Naive B cell (primary cell): ENCODE data around the gene HELB. TPM values are rescaled to one million over a fixed set of nuclear protein-coding genes. Genes with fewer than 3 reads are reported as not detected.
"Not testable (repeated sequence)": the region's sequence is repeated elsewhere in the genome, so short reads cannot be mapped to it uniquely, and the experiment has no call there.

ENCODE experiments used
- ATAC-seq, 2 donors: fragments of 150-1000 bp; cut with Tn5 transposase; 2 replicates each; pipeline ENCODE4 v1.10.0; 2021; ENCODE audit warnings: low read depth in 2 of 2, mild to moderate bottlenecking in 2 of 2, moderate library complexity in 2 of 2
- DNase-seq: peaks from one replicate; pipeline ENCODE4 v3.0.0; 2022
- H3K27ac Mint-ChIP-seq, 6 donors: one replicate each; pipeline ENCODE4 v1.8.0; 2020 to 2022; ENCODE audit warnings: mild to moderate bottlenecking in 6 of 6, mixed read lengths in 6 of 6, moderate library complexity in 5 of 6, inconsistent platforms in 2 of 6
- H3K27me3 Mint-ChIP-seq, 3 donors: one replicate each; pipeline ENCODE4 v1.8.0; 2021 to 2022; ENCODE audit warnings: mixed read lengths in 3 of 3, mild to moderate bottlenecking in 1 of 3
- H3K36me3 Mint-ChIP-seq, 2 donors: one replicate each; pipeline ENCODE4 v1.8.0; 2020 to 2022; ENCODE audit warnings: mixed read lengths in 2 of 2, inconsistent platforms in 1 of 2, mild to moderate bottlenecking in 1 of 2
- H3K4me1 Mint-ChIP-seq, 3 donors: one replicate each; pipeline ENCODE4 v1.8.0; 2020 to 2022; ENCODE audit warnings: mixed read lengths in 3 of 3, inconsistent platforms in 1 of 3, mild to moderate bottlenecking in 1 of 3, moderate library complexity in 1 of 3
- H3K4me3 Mint-ChIP-seq, 8 donors: one replicate each; pipeline ENCODE4 v1.8.0; 2020 to 2022; ENCODE audit warnings: mild to moderate bottlenecking in 8 of 8, mixed read lengths in 8 of 8, moderate library complexity in 8 of 8, inconsistent platforms in 2 of 8
- H3K9me3 Mint-ChIP-seq, 7 donors: one replicate each; pipeline ENCODE4 v1.8.0; 2020 to 2022; ENCODE audit warnings: mixed read lengths in 7 of 7, mild to moderate bottlenecking in 5 of 7, inconsistent platforms in 2 of 7, moderate library complexity in 1 of 7
- polyA plus RNA-seq, 6 donors: library from polyadenylated mRNA; unstranded; fragments of 300-500 nt; fragmentation: Illumina TruSeq; gene quantifications; one replicate each; pipeline ENCODE4 v1.2.3, GENCODE V29; 2021; ENCODE audit warnings: low read depth in 6 of 6

The HELB gene
- polyA plus RNA-seq, 6 donors from 2014 or later, result 0.06 to 6.4 (median 4.9) TPM

- Mint-ChIP-seq H3K4me1 (peaks cover 0 to 3% (median 0%) of the 10 kb centered on the region in 3 donors), H3K27me3 (peaks cover 4 to 30% (median 23%) of the 10 kb centered on the region in 3 donors), H3K9me3 (peaks cover 4 to 11% (median 6%) of the 10 kb centered on the region in 7 donors), H3K4me3 (no peak overlapping the region), H3K27ac (no peak overlapping the region), H3K36me3 (peaks cover 0 to 4% of the 10 kb centered on the region in 2 donors)
- ATAC-seq (no peak), DNase-seq (no peak)
Measured at GRCh38 chr12:66280561-66280960, 21.7 kb upstream of the HELB start.

GRCh38 chr12:66282244-66282643 is 20.0 kb upstream of the HELB start:
- peaks cover 4 to 11% (median 6%) of the 10 kb centered on the region in 7 donors for H3K9me3 Mint-ChIP-seq
- no peak overlapping the region for H3K27ac Mint-ChIP-seq
- peaks cover 0 to 4% of the 10 kb centered on the region in 2 donors for H3K36me3 Mint-ChIP-seq
- H3K4me3 Mint-ChIP-seq, result no peak overlapping the region
- no peak for ATAC-seq
- peaks cover 4 to 30% (median 23%) of the 10 kb centered on the region in 3 donors for H3K27me3 Mint-ChIP-seq
- no peak for DNase-seq
- H3K4me1 Mint-ChIP-seq, result peaks cover 0 to 3% (median 0%) of the 10 kb centered on the region in 3 donors

- no peak overlapping the region for H3K4me3 Mint-ChIP-seq
- peak overlapping the region in 1 of 6 donors; percentile 75 for H3K27ac Mint-ChIP-seq
- no peak for DNase-seq
- ATAC-seq, result no peak
- H3K27me3 Mint-ChIP-seq, result peaks cover 0 to 19% (median 9%) of the 10 kb centered on the region in 3 donors
- no peaks in the 10 kb centered on the region for H3K4me1 Mint-ChIP-seq
- no peaks in the 10 kb centered on the region for H3K9me3 Mint-ChIP-seq
- H3K36me3 Mint-ChIP-seq, result no peaks in the 10 kb centered on the region
Measured at GRCh38 chr12:66287275-66287674, 15.0 kb upstream of the HELB start.

- peaks cover 0 to 2% (median 0%) of the 10 kb centered on the region in 7 donors for H3K9me3 Mint-ChIP-seq
- no peak for DNase-seq
- H3K4me3 Mint-ChIP-seq, result no peak overlapping the region
- H3K4me1 Mint-ChIP-seq, result no peaks in the 10 kb centered on the region
- no peaks in the 10 kb centered on the region for H3K36me3 Mint-ChIP-seq
- ATAC-seq, result no peak
- H3K27me3 Mint-ChIP-seq, result peaks cover 0 to 13% (median 10%) of the 10 kb centered on the region in 3 donors
- no peak overlapping the region for H3K27ac Mint-ChIP-seq
Measured at GRCh38 chr12:66288121-66288520, 14.2 kb upstream of the HELB start.

GRCh38 chr12:66289485-66289884 is 12.8 kb upstream of the HELB start:
- ATAC-seq, result no peak
- Mint-ChIP-seq H3K27ac (no peak overlapping the region), H3K4me3 (no peak overlapping the region)

GRCh38 chr12:66290716-66291200 is 11.5 kb upstream of the HELB start:
- peaks cover 0 to 10% (median 8%) of the 10 kb centered on the region in 3 donors for H3K27me3 Mint-ChIP-seq
- no peaks in the 10 kb centered on the region for H3K4me1 Mint-ChIP-seq
- DNase-seq (no peak), ATAC-seq (no peak)
- peaks cover 0 to 2% (median 0%) of the 10 kb centered on the region in 7 donors for H3K9me3 Mint-ChIP-seq
- H3K36me3 Mint-ChIP-seq, result no peaks in the 10 kb centered on the region
- H3K4me3 Mint-ChIP-seq, result no peak overlapping the region
- H3K27ac Mint-ChIP-seq, result no peak overlapping the region

More at GRCh38 chr12:66289485-66289884, 12.8 kb upstream of the HELB start:
- Mint-ChIP-seq H3K27me3 (peaks cover 0 to 8% (median 7%) of the 10 kb centered on the region in 3 donors), H3K9me3 (peaks cover 0 to 2% (median 0%) of the 10 kb centered on the region in 7 donors), H3K36me3 (no peaks in the 10 kb centered on the region), H3K4me1 (no peaks in the 10 kb centered on the region)
- DNase-seq, result no peak

GRCh38 chr12:66296176-66296683 is 6.1 kb upstream of the HELB start:
- ATAC-seq (no peak), DNase-seq (no peak)
- peaks cover 0 to 5% (median 0%) of the 10 kb centered on the region in 3 donors for H3K4me1 Mint-ChIP-seq
- H3K27me3 Mint-ChIP-seq, result peaks cover 0 to 15% (median 8%) of the 10 kb centered on the region in 3 donors
- H3K27ac Mint-ChIP-seq, result no peak overlapping the region
- peaks cover 0 to 2% (median 0%) of the 10 kb centered on the region in 7 donors for H3K9me3 Mint-ChIP-seq
- H3K4me3 Mint-ChIP-seq, result no peak overlapping the region
- no peaks in the 10 kb centered on the region for H3K36me3 Mint-ChIP-seq

- DNase-seq (no peak), ATAC-seq (no peak)
- Mint-ChIP-seq H3K27ac (no peak overlapping the region), H3K9me3 (peaks cover 0 to 2% (median 0%) of the 10 kb centered on the region in 7 donors), H3K27me3 (peaks cover 0 to 15% (median 2%) of the 10 kb centered on the region in 3 donors), H3K4me1 (peaks cover 3 to 10% (median 5%) of the 10 kb centered on the region in 3 donors), H3K4me3 (no peak overlapping the region), H3K36me3 (no peaks in the 10 kb centered on the region)
Measured at GRCh38 chr12:66297080-66297479, 5.2 kb upstream of the HELB start.

GRCh38 chr12:66297923-66298322 is 4.4 kb upstream of the HELB start:
- H3K4me1 Mint-ChIP-seq, result peaks cover 11 to 18% (median 13%) of the 10 kb centered on the region in 3 donors
- ATAC-seq, result no peak

GRCh38 chr12:66302827-66303169 is 505 bp downstream of the HELB start:
- Mint-ChIP-seq H3K36me3 (peaks cover 0 to 5% of the 10 kb centered on the region in 2 donors), H3K4me1 (peaks cover 32 to 40% (median 38%) of the 10 kb centered on the region in 3 donors), H3K4me3 (peak overlapping the region; percentile 97 to 100 (median 98)), H3K27ac (peak overlapping the region; percentile 93 to 98 (median 96)), H3K9me3 (no peaks in the 10 kb centered on the region), H3K27me3 (no peaks in the 10 kb centered on the region)
- no peak for DNase-seq
- ATAC-seq, result no peak

More at GRCh38 chr12:66297923-66298322, 4.4 kb upstream of the HELB start:
- Mint-ChIP-seq H3K4me3 (no peak overlapping the region), H3K9me3 (no peaks in the 10 kb centered on the region), H3K27ac (no peak overlapping the region), H3K36me3 (no peaks in the 10 kb centered on the region), H3K27me3 (peaks cover 0 to 11% (median 0%) of the 10 kb centered on the region in 3 donors)
- no peak for DNase-seq

GRCh38 chr12:66303316-66303804 is 1.1 kb downstream of the HELB start:
- H3K9me3 Mint-ChIP-seq, H3K27me3 Mint-ChIP-seq: not testable (repeated sequence)
- Mint-ChIP-seq H3K4me1 (peaks cover 32 to 40% (median 38%) of the 10 kb centered on the region in 3 donors), H3K36me3 (peaks cover 0 to 10% of the 10 kb centered on the region in 2 donors), H3K27ac (peak overlapping the region; percentile 24 to 96 (median 86)), H3K4me3 (peak overlapping the region; percentile 84 to 100 (median 98))
- peak; percentile 12 for DNase-seq
- ATAC-seq, result peak in 1 of 2 donors; percentile 10

- ATAC-seq (no peak), DNase-seq (no peak)
- Mint-ChIP-seq H3K9me3 (no peaks in the 10 kb centered on the region), H3K4me1 (peaks cover 32 to 40% (median 38%) of the 10 kb centered on the region in 3 donors), H3K27ac (peak overlapping the region; percentile 0 to 50 (median 10)), H3K27me3 (no peaks in the 10 kb centered on the region), H3K36me3 (peaks cover 0 to 10% of the 10 kb centered on the region in 2 donors), H3K4me3 (peak overlapping the region in 3 of 8 donors; percentile 29 to 100 (median 99))
Measured at GRCh38 chr12:66304296-66304900, 2.1 kb downstream of the HELB start.

- DNase-seq (no peak), ATAC-seq (no peak)
- no peaks in the 10 kb centered on the region for H3K27me3 Mint-ChIP-seq
- H3K4me3 Mint-ChIP-seq, result no peak overlapping the region
- H3K36me3 Mint-ChIP-seq, result peaks cover 24 to 31% of the 10 kb centered on the region in 2 donors
- H3K9me3 Mint-ChIP-seq, result no peaks in the 10 kb centered on the region
- H3K27ac Mint-ChIP-seq, result no peak overlapping the region
- H3K4me1 Mint-ChIP-seq, result peaks cover 25 to 43% (median 27%) of the 10 kb centered on the region in 3 donors
Measured at GRCh38 chr12:66309606-66310005, 7.3 kb downstream of the HELB start.

GRCh38 chr12:66312189-66312588 is 9.9 kb downstream of the HELB start:
- Mint-ChIP-seq H3K27me3 (no peaks in the 10 kb centered on the region), H3K27ac (peak overlapping the region in 1 of 6 donors; percentile 6), H3K4me1 (peaks cover 17 to 34% (median 25%) of the 10 kb centered on the region in 3 donors), H3K9me3 (no peaks in the 10 kb centered on the region), H3K36me3 (peaks cover 24 to 27% of the 10 kb centered on the region in 2 donors), H3K4me3 (no peak overlapping the region)
- ATAC-seq, result no peak
- no peak for DNase-seq
